Calu3 (cell line): ENCODE results near the gene GPSM3. TPM values are rescaled to one million over a fixed set of nuclear protein-coding genes. Genes with fewer than 3 reads are reported as not detected.

Experiments
- BruUV-seq: library from RNA; stranded (reverse); fragments of 400-500 nt; replicated peaks from 2 replicates; lab custom pipeline; 2021; lab: Mats Ljungman, UMichigan
- CTCF ChIA-PET: fragments of 300-600 bp; sonication (Branson Sonifier 250); formaldehyde crosslinking; loops from one replicate; lab custom pipeline; 2022; ENCODE audit warnings: antibody characterized with exemption; lab: Charles Lee
- DNase-seq: peaks from one replicate; pipeline ENCODE4 v3.0.0; 2022
- H3K27ac Mint-ChIP-seq: one replicate; pipeline ENCODE4 v1.8.0; 2022; ENCODE audit warnings: mixed read lengths; ENCODE audit not compliant: unreplicated experiment
- H3K27me3 Mint-ChIP-seq: one replicate; pipeline ENCODE4 v1.8.0; 2022; ENCODE audit warnings: mixed read lengths; ENCODE audit not compliant: unreplicated experiment
- H3K36me3 Mint-ChIP-seq: one replicate; pipeline ENCODE4 v1.8.0; 2022; ENCODE audit warnings: mild to moderate bottlenecking, moderate library complexity, mixed read lengths; ENCODE audit not compliant: insufficient read depth, unreplicated experiment
- H3K4me1 Mint-ChIP-seq: one replicate; pipeline ENCODE4 v1.8.0; 2022; ENCODE audit warnings: mild to moderate bottlenecking, low read depth, mixed read lengths; ENCODE audit not compliant: unreplicated experiment
- H3K4me3 Mint-ChIP-seq: one replicate; pipeline ENCODE4 v1.8.0; 2022; ENCODE audit warnings: mild to moderate bottlenecking, low read depth, moderate library complexity, mixed read lengths; ENCODE audit not compliant: unreplicated experiment
- H3K9me3 Mint-ChIP-seq: one replicate; pipeline ENCODE4 v1.8.0; 2022; ENCODE audit warnings: low read depth, mixed read lengths; ENCODE audit not compliant: unreplicated experiment
- CTCF ChIP-seq: fragments of 200-600 bp; IDR thresholded peaks from one replicate; pipeline ENCODE4 v1.8.0; 2022; ENCODE audit warnings: antibody characterized with exemption; ENCODE audit not compliant: unreplicated experiment
- intact Hi-C: fragments of 100-400 bp; cut with micrococcal nuclease; formaldehyde crosslinking; loops from one replicate; pipeline ENCODE4 v1.10.0; 2022; ENCODE audit not compliant: unreplicated experiment
- total RNA-seq: library from RNA; stranded (reverse); gene quantifications from 2 replicates; pipeline ENCODE4 v1.2.3, GENCODE V29; 2022

Gene GPSM3
- total RNA-seq, 1 experiment from 2014 or later: 6.2 TPM

GRCh38 chr6:32202186-32202585 is 9.7 kb upstream of the GPSM3 start:
- DNase-seq: no peak
- Mint-ChIP-seq H3K4me3 (no peak overlapping the region), H3K36me3 (peaks cover 9% of the 10 kb centered on the region), H3K9me3 (no peaks in the 10 kb centered on the region), H3K27ac (no peak overlapping the region), H3K27me3 (peaks cover 60% of the 10 kb centered on the region), H3K4me1 (peaks cover 3% of the 10 kb centered on the region)
- CTCF ChIA-PET: no interaction called here
- BruUV-seq: no TSS peak
- TF ChIP-seq CTCF: no peak
- intact Hi-C loops: no loop called here

- Mint-ChIP-seq H3K27me3 (peaks cover 49% of the 10 kb centered on the region), H3K4me1 (peaks cover 15% of the 10 kb centered on the region), H3K27ac (no peak overlapping the region), H3K36me3 (peaks cover 22% of the 10 kb centered on the region), H3K4me3 (no peak overlapping the region), H3K9me3 (no peaks in the 10 kb centered on the region)
- no peak for TF ChIP-seq CTCF
- intact Hi-C loops: no loop called here
- CTCF ChIA-PET: no interaction called here
- DNase-seq: no peak
- no TSS peak for BruUV-seq
Observed at GRCh38 chr6:32200711-32201475, 8.4 kb upstream of the GPSM3 start.

- peaks cover 29% of the 10 kb centered on the region for H3K27me3 Mint-ChIP-seq
- TF ChIP-seq CTCF: no peak
- intact Hi-C loops: loop anchor here (10.0 kb wide), 1 partner anchor 254 kb away; the partner anchor contains the start of gene CFB
- CTCF ChIA-PET: interaction anchor here (0.7 to 3.9 kb wide), 3 partner anchors 22 to 1040 kb away, joined by 3 to 32 read pairs (median 3); partner anchors contain the start of gene AGPAT1
- H3K4me1 Mint-ChIP-seq: peaks cover 26% of the 10 kb centered on the region
- no peak overlapping the region for H3K27ac Mint-ChIP-seq
- BruUV-seq: no TSS peak
- no peaks in the 10 kb centered on the region for H3K9me3 Mint-ChIP-seq
- H3K4me3 Mint-ChIP-seq: no peak overlapping the region
- no peak for DNase-seq
- H3K36me3 Mint-ChIP-seq: peaks cover 35% of the 10 kb centered on the region
Observed at GRCh38 chr6:32198866-32199265, 6.4 kb upstream of the GPSM3 start.

- no peak overlapping the region for H3K27ac Mint-ChIP-seq
- no peak overlapping the region for H3K4me3 Mint-ChIP-seq
- DNase-seq: no peak
- no TSS peak for BruUV-seq
- H3K4me1 Mint-ChIP-seq: peaks cover 26% of the 10 kb centered on the region
- CTCF ChIA-PET: interaction anchor here (0.7 to 3.9 kb wide), 2 partner anchors 21 to 1040 kb away, joined by 3 to 32 read pairs; partner anchors contain the start of gene AGPAT1
- H3K36me3 Mint-ChIP-seq: peaks cover 35% of the 10 kb centered on the region
- intact Hi-C loops: loop anchor here (10.0 kb wide), 1 partner anchor 254 kb away; the partner anchor contains the start of gene CFB
- no peaks in the 10 kb centered on the region for H3K9me3 Mint-ChIP-seq
- no peak for TF ChIP-seq CTCF
- peaks cover 24% of the 10 kb centered on the region for H3K27me3 Mint-ChIP-seq
Observed at GRCh38 chr6:32198345-32198696, 5.9 kb upstream of the GPSM3 start.
